ENCODE measurements around the gene NOTCH4. TPM values are rescaled to one million over a fixed set of nuclear protein-coding genes. Genes with fewer than 3 reads are reported as not detected.
A peak's percentile ranks its signal among the peaks of the same experiment; 100 is the strongest.
"Not testable (repeated sequence)": the region's sequence is repeated elsewhere in the genome, so short reads cannot be mapped to it uniquely, and the experiment has no call there.

The NOTCH4 gene
- total RNA-seq, 4 donors from 2014 or later, result 2.6 to 24.3 (median 9.6) TPM

GRCh38 chr6:32194825-32195651 lies 28.8 kb downstream of the NOTCH4 start:
- no peaks in the 10 kb centered on the region for H3K27me3 ChIP-seq

GRCh38 chr6:32194388-32194787 lies 29.5 kb downstream of the NOTCH4 start:
- TF ChIP-seq EP300 (IDR thresholded peaks at IDR 0.05; ENCODE audit: low read depth) (no peak), POLR2A (IDR thresholded peaks at IDR 0.05) (no peak), POLR2AphosphoS5 (IDR thresholded peaks at IDR 0.05) (no peak), CTCF (IDR thresholded peaks at IDR 0.05) (no peak)
- 89% methylated on average over 4 of the region's 4 CpGs; no CpG with 5 or more reads in 1 of the 2 donors for WGBS, 2 donors (ENCODE audit: low coverage in 1 of 2)
- Histone ChIP-seq H3K36me3 (no peaks in the 10 kb centered on the region), H3K27ac (peak overlapping the region; percentile 89 to 100 (median 98)), H3K4me3 (no peak overlapping the region), H3K4me1 (peaks cover 10 to 45% (median 32%) of the 10 kb centered on the region in 4 donors), H3K9me3 (no peaks in the 10 kb centered on the region), H3K27me3 (no peaks in the 10 kb centered on the region)
- in situ Hi-C loops (cut with MboI; ENCODE audit: low pct_ligation_motif_present in 1 of 4, low pct_unique_long_range_greater_than_20kb in 1 of 4, low sequenced_read_pairs in 3 of 4) (no loop called here), intact Hi-C loops (cut with DNase I; ENCODE audit: low total_unique reads) (no loop called here)
- no peak for DNase-seq

More at GRCh38 chr6:32194825-32195651, 28.8 kb downstream of the NOTCH4 start:
- in situ Hi-C loops (cut with MboI; ENCODE audit: low pct_ligation_motif_present in 1 of 4, low pct_unique_long_range_greater_than_20kb in 1 of 4, low sequenced_read_pairs in 3 of 4), result no loop called here
- H3K9me3 ChIP-seq, result no peaks in the 10 kb centered on the region
- peak overlapping the region; percentile 89 to 100 (median 98) for H3K27ac ChIP-seq
- peak overlapping the region in 3 of 4 donors; percentile 24 to 53 (median 27) for H3K4me3 ChIP-seq
- intact Hi-C loops (cut with DNase I; ENCODE audit: low total_unique reads), result no loop called here
- H3K4me1 ChIP-seq, result peaks cover 10 to 45% (median 31%) of the 10 kb centered on the region in 4 donors
- peak; percentile 44 for DNase-seq
- TF ChIP-seq POLR2AphosphoS5 (IDR thresholded peaks at IDR 0.05), result peak; percentile 75 to 93 (median 83)
- TF ChIP-seq CTCF (IDR thresholded peaks at IDR 0.05), result peak; percentile 45 to 83 (median 54)
- no peak for TF ChIP-seq POLR2A (IDR thresholded peaks at IDR 0.05)
- no peaks in the 10 kb centered on the region for H3K36me3 ChIP-seq
- WGBS, 2 donors (ENCODE audit: low coverage in 1 of 2), result 15 to 18% methylated on average over 4 to 14 of the region's 15 CpGs

GRCh38 chr6:32193096-32193495 lies 30.8 kb downstream of the NOTCH4 start:
- in situ Hi-C loops (cut with MboI; ENCODE audit: low pct_ligation_motif_present in 1 of 4, low pct_unique_long_range_greater_than_20kb in 1 of 4, low sequenced_read_pairs in 3 of 4); H3K27me3 ChIP-seq; intact Hi-C loops (cut with DNase I; ENCODE audit: low total_unique reads); H3K9me3 ChIP-seq; DNase-seq; H3K36me3 ChIP-seq: not testable (repeated sequence)
- Histone ChIP-seq H3K4me3 (peak overlapping the region in 2 of 4 donors; percentile 30 to 95), H3K4me1 (peaks cover 19 to 58% (median 44%) of the 10 kb centered on the region in 4 donors), H3K27ac (peak overlapping the region; percentile 92 to 98 (median 98))
- WGBS, 2 donors (ENCODE audit: low coverage in 1 of 2), result 79% methylated on average over 13 of the region's 13 CpGs; no CpG with 5 or more reads in 1 of the 2 donors

- DNase-seq, result peak; percentile 78
- no peaks in the 10 kb centered on the region for H3K9me3 ChIP-seq
- H3K36me3 ChIP-seq, result no peaks in the 10 kb centered on the region
- peak within 1 kb of the TSS; percentile 92 to 98 (median 98) for H3K27ac ChIP-seq
- intact Hi-C loops (cut with DNase I; ENCODE audit: low total_unique reads), result no loop called here
- peak within 1 kb of the TSS; percentile 5 to 95 (median 21) for H3K4me3 ChIP-seq
- WGBS, 2 donors (ENCODE audit: low coverage in 1 of 2), result 21% methylated on average over 5 of the region's 5 CpGs; no CpG with 5 or more reads in 1 of the 2 donors
- peaks cover 21 to 62% (median 46%) of the 10 kb centered on the region in 4 donors for H3K4me1 ChIP-seq
- TF ChIP-seq POLR2A (IDR thresholded peaks at IDR 0.05) (peak; percentile 10), EP300 (IDR thresholded peaks at IDR 0.05; ENCODE audit: low read depth) (no peak), POLR2AphosphoS5 (IDR thresholded peaks at IDR 0.05) (peak in 1 of 3 donors; percentile 40)
- no peaks in the 10 kb centered on the region for H3K27me3 ChIP-seq
- in situ Hi-C loops (cut with MboI; ENCODE audit: low pct_ligation_motif_present in 1 of 4, low pct_unique_long_range_greater_than_20kb in 1 of 4, low sequenced_read_pairs in 3 of 4), result no loop called here
Measured at GRCh38 chr6:32192608-32193039, 31.2 kb downstream of the NOTCH4 start, which contains the start of gene GPSM3. Gene GPSM3, minus strand, starts transcription at chr6:32192643. Its CDS starts 130 bp downstream, at chr6:32192513.

Data from transverse colon (tissue), 4 donors.